Smooth muscle cell of the umbilical artery (primary cell): ENCODE results near the gene PTGDR. TPM values are rescaled to one million over a fixed set of nuclear protein-coding genes. Genes with fewer than 3 reads are reported as not detected.

Experiments
- total RNA-seq: library from RNA; depleted of rRNA; stranded (reverse); fragments of >200 nt; gene quantifications from 2 replicates; pipeline ENCODE4 v1.2.3, GENCODE V29; 2014

PTGDR gene, protein sequence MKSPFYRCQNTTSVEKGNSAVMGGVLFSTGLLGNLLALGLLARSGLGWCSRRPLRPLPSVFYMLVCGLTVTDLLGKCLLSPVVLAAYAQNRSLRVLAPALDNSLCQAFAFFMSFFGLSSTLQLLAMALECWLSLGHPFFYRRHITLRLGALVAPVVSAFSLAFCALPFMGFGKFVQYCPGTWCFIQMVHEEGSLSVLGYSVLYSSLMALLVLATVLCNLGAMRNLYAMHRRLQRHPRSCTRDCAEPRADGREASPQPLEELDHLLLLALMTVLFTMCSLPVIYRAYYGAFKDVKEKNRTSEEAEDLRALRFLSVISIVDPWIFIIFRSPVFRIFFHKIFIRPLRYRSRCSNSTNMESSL
- total RNA-seq = not detected in 2 replicates

DNA sequence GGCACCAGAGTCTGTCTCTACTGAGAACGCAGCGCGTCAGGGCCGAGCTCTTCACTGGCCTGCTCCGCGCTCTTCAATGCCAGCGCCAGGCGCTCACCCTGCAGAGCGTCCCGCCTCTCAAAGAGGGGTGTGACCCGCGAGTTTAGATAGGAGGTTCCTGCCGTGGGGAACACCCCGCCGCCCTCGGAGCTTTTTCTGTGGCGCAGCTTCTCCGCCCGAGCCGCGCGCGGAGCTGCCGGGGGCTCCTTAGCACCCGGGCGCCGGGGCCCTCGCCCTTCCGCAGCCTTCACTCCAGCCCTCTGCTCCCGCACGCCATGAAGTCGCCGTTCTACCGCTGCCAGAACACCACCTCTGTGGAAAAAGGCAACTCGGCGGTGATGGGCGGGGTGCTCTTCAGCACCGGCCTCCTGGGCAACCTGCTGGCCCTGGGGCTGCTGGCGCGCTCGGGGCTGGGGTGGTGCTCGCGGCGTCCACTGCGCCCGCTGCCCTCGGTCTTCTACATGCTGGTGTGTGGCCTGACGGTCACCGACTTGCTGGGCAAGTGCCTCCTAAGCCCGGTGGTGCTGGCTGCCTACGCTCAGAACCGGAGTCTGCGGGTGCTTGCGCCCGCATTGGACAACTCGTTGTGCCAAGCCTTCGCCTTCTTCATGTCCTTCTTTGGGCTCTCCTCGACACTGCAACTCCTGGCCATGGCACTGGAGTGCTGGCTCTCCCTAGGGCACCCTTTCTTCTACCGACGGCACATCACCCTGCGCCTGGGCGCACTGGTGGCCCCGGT, at the start of gene PTGDR:
PTGDR (plus strand) TSS at position 198 of the 778 bp plus-strand sequence; CDS start at position 315, 117 bp downstream.

DNA sequence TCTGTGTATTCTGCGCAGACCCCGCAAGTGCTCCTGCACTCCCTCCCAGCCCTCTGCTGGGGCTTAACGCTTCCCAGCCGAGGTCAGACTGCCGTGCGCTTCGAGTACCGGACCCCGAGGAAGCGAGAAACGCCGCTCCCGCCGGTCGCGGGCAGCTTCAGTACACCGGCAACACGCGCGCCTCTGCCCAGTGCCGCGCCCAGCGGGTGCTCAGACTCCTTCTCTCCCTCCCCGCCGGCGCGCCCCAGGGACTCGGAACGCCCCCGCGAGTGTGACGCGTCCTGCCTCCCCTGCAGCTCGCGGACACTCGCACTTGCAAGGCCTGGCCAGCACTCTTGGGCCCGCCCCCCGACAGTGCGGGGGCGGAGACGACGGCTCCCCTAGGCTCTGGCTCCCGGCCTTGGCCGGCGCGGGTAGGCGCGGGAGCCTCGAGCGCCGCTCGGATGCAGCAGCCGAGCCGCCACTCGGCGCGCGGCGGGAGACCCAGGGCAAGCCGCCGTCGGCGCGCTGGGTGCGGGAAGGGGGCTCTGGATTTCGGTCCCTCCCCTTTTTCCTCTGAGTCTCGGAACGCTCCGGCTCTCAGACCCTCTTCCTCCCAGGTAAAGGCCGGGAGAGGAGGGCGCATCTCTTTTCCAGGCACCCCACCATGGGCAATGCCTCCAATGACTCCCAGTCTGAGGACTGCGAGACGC, 46.6 kb downstream of the PTGDR start, which contains the start of gene PTGER2:
PTGER2 (plus strand) TSS at position 410 of the 692 bp plus-strand sequence; CDS start at position 647, 237 bp downstream.

Other genes with a start within 250 kb of the PTGDR start
- gene NID2, start 198.6 kb upstream of the PTGDR start, total RNA-seq = 157 and 264 TPM in 2 replicates
- gene PTGER2, start 46.6 kb downstream of the PTGDR start, total RNA-seq = 4.8 and 8.0 TPM in 2 replicates